ENCODE results near the gene STKLD1. TPM values are rescaled to one million over a fixed set of nuclear protein-coding genes. Genes with fewer than 3 reads are reported as not detected.

Gene STKLD1
- total RNA-seq, 2 donors from 2014 or later = 0.57 to 1.2 TPM

DNA sequence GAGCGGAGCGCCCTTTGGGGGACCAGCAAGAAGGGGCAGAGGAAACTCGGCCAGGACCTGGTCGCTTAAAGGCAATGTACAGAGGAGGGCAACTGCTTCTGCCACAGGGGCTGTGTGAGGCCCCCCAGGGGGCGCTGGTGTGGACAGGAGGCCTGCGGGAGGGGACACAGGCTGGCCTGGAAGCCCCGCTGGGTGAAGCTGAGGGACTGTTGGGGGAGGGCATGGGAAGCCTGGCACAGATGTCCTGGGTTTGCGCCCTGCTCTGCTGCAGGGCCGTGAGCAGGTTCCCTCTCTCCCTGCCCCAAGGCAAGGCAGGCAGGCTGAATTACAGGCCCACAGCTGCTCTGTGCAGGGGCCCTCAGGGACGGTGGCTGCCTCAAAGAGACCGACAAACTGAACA is 33.6 kb upstream of the STKLD1 start:
- intact Hi-C loops (cut with DNase I) = no loop called here
- no peak for DNase-seq (ENCODE audit: low spot score)

DNA sequence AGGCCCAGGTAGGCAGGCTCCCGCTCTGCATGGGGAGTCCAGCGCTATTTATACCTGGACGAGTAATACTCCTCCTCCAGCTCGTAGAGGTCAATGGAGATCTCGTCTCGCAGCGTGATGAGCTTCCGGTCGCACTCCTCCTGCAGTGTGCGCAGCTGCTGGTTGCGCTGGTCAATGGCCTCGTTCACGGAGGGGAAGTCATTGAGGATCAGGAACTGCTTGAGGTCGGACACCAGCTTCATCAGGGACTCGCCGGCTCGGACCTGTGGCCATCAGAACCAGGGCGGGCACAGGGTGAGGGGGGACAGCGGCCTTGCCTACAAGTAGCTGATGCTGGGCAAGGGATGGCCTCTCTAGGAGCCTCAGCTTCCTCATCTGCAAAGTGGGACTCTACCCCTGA is 32.1 kb upstream of the STKLD1 start:
- intact Hi-C loops (cut with DNase I) = no loop called here
- no peak for DNase-seq (ENCODE audit: low spot score)

DNA sequence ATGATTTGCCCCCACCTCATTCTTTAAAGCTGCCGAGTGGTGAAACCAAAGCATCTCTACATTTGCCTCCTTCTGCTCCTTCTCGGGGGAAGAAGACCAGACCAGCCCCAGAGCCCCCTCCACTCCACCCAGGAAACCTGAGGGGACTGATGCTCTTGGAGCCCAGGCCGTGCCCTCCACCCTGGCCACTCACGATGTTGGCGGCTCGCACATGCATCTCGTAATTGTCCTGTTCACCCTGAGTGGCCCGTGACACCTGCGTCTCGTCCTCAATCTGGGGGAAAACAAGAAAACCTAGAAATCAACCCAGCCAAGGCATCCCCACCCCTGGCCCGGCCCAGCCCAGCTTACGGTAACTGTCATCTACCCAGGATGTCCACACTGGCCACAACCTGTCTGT is 31.2 kb upstream of the STKLD1 start:
- DNase-seq (ENCODE audit: low spot score) = no peak
- intact Hi-C loops (cut with DNase I) = no loop called here

GRCh38 chr9:133345596-133345995 is 30.6 kb upstream of the STKLD1 start:
- intact Hi-C loops (cut with DNase I) = no loop called here
- DNase-seq (ENCODE audit: low spot score) = no peak

- intact Hi-C loops (cut with DNase I) = no loop called here
- DNase-seq (ENCODE audit: low spot score) = no peak
These were observed 30.0 kb upstream of the STKLD1 start for GRCh38 chr9:133346021-133346785.

- intact Hi-C loops (cut with DNase I) = no loop called here
- no peak for DNase-seq (ENCODE audit: low spot score)
These were observed 28.6 kb upstream of the STKLD1 start for GRCh38 chr9:133347515-133347984.

GRCh38 chr9:133347985-133348717 is 28.0 kb upstream of the STKLD1 start, which contains the start of the genes MED22 and RPL7A:
Gene MED22, minus strand, starts transcription at chr9:133348131. Its CDS starts 1,469 bp downstream, at chr9:133346662.
Gene RPL7A, plus strand, starts transcription at chr9:133348218. Its CDS starts 26 bp downstream, at chr9:133348244.
- DNase-seq (ENCODE audit: low spot score) = peak; percentile 98
- intact Hi-C loops (cut with DNase I) = no loop called here

DNA sequence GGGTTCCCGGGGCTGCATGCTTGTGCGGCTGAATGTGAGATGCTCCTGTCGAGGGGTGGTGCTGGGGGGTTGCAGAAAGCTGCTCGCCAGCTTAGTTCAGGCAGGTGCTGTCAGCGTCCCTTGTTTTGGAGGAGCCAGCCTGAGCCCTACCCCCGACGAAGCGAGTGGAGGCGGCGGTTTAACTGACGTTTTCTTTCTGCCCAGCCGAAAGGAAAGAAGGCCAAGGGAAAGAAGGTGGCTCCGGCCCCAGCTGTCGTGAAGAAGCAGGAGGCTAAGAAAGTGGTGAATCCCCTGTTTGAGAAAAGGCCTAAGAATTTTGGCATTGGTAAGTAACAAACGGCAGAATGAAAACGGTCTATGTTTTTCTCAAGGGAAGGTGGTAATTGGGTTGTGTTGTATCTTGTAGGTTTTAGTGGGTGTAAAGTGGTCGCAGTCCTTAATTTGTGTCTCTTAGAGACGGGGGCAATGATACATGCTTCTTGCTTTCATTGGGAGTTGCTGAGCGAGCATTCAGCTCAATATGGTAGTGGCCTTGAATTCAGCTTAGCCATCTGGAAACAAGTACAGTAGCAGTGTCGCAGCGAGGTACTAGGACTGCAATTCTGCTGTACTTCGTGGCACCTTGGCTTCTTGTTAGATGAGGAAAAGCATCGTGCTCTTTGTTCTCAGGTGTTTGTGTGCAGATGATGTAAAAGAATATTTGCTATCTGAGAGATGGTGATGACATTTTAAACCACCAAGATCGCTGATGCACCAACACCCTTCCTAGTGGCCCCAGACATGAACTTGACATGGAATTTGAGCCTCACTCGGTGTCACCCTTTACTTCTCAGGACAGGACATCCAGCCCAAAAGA is 27.2 kb upstream of the STKLD1 start:
- DNase-seq (ENCODE audit: low spot score) = no peak
- intact Hi-C loops (cut with DNase I) = no loop called here

DNA sequence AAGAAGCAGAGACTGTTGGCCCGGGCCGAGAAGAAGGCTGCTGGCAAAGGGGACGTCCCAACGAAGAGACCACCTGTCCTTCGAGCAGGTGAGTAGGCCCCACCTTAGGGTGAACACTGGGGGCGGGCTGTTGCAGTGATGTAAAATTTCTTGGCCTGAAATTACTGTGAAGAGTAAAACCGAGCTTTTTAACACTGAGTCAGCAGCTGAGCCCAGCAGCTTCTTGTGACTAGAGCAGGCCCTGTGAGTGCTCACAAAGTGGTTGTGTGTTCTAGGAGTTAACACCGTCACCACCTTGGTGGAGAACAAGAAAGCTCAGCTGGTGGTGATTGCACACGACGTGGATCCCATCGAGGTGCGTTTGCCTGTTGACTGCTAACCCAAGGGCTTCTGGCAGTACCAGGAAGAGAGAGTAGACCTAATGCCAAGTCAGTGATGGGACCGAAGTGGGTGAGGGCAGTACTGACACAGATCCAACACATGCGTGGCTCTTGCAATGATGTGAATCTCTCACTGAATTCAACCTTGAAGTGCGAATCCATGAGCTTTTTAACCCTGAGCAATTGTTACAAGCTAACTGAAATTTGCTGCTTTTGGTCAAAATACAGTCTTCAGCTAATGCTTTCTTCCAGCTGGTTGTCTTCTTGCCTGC is 26.1 kb upstream of the STKLD1 start:
- DNase-seq (ENCODE audit: low spot score) = no peak
- intact Hi-C loops (cut with DNase I) = no loop called here

DNA sequence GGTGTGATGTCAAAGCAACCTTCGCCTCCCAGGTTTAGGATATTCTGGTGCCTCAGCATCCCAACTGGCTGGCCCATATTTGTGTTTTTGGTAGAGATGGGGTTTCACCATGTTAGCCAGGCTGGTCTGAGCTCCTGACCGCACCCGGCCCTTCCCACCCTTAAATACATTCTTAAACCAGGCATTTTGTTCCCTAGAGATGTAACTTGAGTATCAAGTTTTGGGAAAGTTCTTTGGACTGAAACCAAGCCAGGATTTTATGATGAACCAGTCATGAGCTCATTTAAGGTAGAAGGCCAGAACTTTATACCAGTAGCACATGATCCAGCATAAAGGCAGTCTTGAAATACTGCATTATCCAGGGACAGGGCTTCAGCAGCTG is 24.6 kb upstream of the STKLD1 start:
- intact Hi-C loops (cut with DNase I) = no loop called here
- DNase-seq (ENCODE audit: low spot score) = no peak

GRCh38 chr9:133351908-133352634 is 24.1 kb upstream of the STKLD1 start:
- DNase-seq (ENCODE audit: low spot score) = no peak
- intact Hi-C loops (cut with DNase I) = no loop called here

DNA sequence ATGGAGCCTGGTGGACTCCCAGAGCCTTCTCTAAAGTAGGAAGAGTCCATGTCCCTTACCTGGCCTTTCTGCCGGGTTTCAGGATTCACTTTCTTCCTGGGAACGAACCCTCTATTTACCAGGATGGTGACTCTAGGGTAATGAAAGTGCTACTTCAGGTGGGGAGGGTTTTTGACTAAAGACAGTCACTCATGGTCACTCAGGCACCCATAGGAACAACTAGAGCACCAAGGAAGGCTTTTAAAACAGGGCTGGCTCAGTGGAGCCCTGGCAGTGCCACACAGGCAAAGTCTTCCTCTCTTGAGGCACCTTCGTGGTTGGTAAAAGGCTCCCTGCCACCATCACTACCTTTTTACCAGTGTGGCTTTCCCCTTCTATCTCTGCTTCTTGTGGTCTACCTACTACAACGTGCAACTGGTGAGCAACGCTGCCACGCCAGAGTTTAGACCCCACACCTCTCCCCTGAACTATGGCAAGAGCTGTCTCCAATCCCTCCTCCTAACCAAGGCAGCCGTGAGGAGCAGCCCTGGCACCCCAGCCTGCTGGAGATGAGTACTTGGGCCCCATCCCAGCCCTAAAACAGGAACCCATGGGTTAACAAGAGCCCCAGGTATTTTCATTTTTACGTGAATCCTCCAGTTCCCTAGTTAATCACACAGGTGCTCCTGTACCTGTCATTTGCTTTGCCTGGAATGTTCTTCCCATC is 23.4 kb upstream of the STKLD1 start:
- DNase-seq (ENCODE audit: low spot score) = no peak
- intact Hi-C loops (cut with DNase I) = no loop called here

DNA sequence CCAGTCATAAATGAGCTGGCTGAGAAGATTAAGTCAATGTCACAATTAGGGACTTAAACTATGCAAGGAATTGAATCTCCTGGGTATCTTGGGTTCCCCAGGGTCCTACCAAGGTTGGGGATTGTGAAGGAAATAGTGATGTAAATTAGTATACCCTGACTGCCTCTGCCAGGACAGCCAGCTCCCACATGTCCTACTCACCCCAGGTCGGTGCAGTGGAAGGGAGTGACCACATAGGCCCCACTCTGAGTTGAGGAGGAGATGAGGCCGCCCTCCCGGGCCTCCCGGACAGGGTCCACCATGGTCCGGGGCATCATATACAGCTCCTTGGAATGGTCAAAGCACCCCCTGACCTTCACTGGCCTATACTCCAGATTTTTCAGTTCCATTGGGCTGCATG is 22.6 kb upstream of the STKLD1 start:
- DNase-seq (ENCODE audit: low spot score) = no peak
- intact Hi-C loops (cut with DNase I) = no loop called here

- no peak for DNase-seq (ENCODE audit: low spot score)
- intact Hi-C loops (cut with DNase I) = no loop called here
These were observed 21.4 kb upstream of the STKLD1 start for GRCh38 chr9:133354766-133355165.

- intact Hi-C loops (cut with DNase I) = no loop called here
- peak; percentile 66 for DNase-seq (ENCODE audit: low spot score)
These were observed 20.2 kb upstream of the STKLD1 start for GRCh38 chr9:133355881-133356357.

DNA sequence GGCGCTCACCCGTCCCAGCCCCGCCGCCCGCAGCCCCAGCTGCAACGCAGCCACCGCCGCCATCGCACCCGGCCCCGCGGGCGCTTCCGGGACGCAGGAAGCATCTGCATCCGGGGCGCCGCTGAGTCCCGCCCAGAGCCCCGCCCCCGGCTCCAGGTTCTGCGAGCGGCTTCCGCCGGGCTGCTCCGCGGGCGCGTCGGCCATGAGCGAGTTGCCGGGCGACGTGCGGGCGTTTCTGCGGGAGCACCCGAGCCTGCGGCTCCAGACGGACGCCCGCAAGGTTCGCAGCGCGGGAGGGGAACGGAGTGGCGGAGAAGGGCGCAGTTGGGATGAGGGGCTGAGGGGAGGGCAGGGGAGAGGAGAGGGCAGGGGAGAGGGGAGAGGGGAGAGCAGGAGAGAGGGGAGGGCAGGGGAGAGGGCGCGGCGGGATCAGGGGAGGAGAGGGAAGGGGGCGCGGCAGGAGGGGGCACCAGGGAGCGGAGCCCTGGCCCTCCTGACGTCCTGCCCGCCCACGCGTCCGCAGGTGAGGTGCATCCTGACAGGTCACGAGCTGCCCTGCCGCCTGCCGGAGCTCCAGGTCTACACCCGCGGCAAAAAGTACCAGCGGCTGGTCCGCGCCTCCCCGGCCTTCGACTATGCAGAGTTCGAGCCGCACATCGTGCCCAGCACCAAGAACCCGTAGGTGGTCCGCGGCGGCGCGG is 19.6 kb upstream of the STKLD1 start, which contains the start of the genes SURF1 and SURF2:
Gene SURF1 (minus strand): TSS at position 97 of the 701 bp plus-strand sequence. CDS start 34 bp downstream, at position 63.
Gene SURF2 (plus strand): TSS at position 160 of the 701 bp plus-strand sequence. CDS start 43 bp downstream, at position 203.
- DNase-seq (ENCODE audit: low spot score) = peak; percentile 96
- intact Hi-C loops (cut with DNase I) = no loop called here

GRCh38 chr9:133357656-133358055 is 18.5 kb upstream of the STKLD1 start:
- intact Hi-C loops (cut with DNase I) = no loop called here
- no peak for DNase-seq (ENCODE audit: low spot score)
